ENCODE measurements around the gene SYF2. TPM values are rescaled to one million over a fixed set of nuclear protein-coding genes. Genes with fewer than 3 reads are reported as not detected.
"Not testable (repeated sequence)": the region's sequence is repeated elsewhere in the genome, so short reads cannot be mapped to it uniquely, and the experiment has no call there.

SYF2 gene
- total RNA-seq, 1 donor from 2014 or later, result 51.7 TPM

- DNase-seq (ENCODE audit: low read depth), result no peak
Observed at GRCh38 chr1:25246600-25247023, 14.3 kb upstream of the SYF2 start.

GRCh38 chr1:25245809-25246599 lies 13.7 kb upstream of the SYF2 start:
- DNase-seq (ENCODE audit: low read depth), result peak; percentile 53

DNA sequence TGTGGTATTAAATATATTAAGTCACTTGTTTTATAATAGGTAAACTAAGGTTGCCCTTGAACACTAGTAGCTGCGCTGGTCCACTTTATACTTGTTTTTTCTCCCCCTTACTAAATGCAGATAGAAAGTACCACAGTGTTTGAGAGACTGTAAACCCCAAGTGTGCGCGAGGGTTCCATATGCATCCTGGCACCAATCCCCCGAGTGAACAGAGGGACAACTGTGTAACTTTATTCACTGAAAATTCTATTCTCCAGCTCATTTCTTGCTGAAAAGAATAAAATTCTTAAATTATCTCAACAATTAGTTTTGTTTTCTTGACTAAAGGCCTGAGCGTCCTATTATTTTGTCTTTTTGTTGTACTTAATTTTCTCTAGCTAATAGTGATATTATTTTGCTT lies 13.1 kb upstream of the SYF2 start:
- DNase-seq (ENCODE audit: low read depth), result no peak

GRCh38 chr1:25243907-25244306 lies 11.6 kb upstream of the SYF2 start:
- no peak for DNase-seq (ENCODE audit: low read depth)

DNA sequence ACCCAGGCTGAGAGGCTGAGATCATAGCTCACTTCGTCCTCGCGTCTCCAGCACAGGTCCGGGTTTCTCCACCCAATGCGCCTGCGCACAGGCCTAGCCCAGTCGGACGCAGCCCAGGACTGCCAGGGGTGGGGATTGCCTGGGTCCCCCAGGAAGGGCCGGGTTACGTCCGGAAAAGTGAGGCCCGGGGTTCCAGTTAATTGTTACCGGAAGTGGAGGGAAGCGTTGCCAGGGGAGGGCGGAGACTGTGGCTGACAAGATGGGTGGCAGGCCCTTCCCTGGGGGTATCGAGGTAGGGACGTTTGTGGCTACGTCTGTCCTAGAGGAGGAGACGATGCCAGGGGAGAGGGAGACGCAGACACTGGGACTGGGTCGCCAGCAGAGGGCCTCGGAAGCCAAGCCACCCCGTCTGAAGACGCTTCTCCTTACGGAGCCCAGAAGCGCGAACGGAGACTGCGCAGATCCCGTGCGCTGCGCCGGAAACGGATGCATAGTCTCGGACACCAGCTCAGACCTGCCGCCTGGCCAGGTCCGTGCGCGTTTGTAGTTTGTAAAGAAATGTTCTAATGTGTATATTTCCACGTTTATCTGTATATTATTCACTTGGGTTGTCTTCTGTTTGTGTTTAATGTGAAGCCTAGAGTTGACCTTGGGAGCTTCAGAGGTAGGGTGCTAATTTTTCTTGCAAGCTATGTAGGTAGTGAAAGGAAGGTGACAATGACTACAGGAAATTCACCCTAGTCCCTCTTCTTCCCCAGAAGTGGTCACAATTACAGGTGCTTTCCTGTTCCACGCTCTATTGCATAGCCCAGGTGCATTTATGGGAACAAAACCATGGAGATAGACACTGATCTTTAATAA lies 7.6 kb upstream of the SYF2 start:
- peak; percentile 85 for DNase-seq (ENCODE audit: low read depth)

DNA sequence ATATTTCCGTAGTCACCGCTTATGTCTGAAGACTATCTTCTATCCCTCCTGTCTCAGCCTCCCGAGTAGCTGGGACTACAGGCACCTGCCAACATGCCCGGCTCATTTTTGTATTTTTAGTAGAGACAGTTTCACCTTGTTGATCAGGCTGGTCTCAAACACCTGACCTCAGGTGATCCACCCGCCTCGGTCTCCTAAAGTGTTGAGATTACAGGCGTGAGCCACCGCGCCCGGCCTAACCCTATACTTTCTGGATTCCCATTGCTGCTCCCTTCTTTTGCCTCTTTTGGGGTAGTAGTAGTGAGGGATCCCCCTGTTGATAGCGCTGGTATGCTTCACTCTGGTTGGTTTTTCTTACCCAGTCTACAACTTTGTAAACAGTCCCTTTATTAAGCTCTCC lies 5.7 kb upstream of the SYF2 start:
- DNase-seq (ENCODE audit: low read depth), result no peak

DNA sequence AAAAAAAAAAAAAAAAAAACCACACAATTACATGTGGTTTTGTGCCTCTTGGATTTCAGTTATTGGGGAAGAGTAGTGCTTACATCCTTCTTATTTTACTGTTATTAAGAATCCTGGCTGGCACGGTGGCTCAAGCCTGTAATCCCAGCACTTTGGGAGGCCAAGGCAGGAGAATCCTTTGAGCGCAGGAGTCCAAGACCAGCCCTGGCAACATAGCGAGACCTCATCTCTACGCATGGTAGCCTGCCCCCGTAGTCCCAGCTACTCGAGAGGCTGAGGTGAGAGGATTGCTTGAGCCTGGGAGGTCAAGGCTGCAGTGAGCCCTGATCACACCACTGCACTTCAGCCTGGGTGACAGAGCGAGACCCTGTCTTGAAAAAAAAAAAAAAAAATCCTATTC lies 4.0 kb upstream of the SYF2 start:
- DNase-seq (ENCODE audit: low read depth), result not testable (repeated sequence)

- DNase-seq (ENCODE audit: low read depth), result not testable (repeated sequence)
Observed at GRCh38 chr1:25235411-25235810, 3.1 kb upstream of the SYF2 start.

DNA sequence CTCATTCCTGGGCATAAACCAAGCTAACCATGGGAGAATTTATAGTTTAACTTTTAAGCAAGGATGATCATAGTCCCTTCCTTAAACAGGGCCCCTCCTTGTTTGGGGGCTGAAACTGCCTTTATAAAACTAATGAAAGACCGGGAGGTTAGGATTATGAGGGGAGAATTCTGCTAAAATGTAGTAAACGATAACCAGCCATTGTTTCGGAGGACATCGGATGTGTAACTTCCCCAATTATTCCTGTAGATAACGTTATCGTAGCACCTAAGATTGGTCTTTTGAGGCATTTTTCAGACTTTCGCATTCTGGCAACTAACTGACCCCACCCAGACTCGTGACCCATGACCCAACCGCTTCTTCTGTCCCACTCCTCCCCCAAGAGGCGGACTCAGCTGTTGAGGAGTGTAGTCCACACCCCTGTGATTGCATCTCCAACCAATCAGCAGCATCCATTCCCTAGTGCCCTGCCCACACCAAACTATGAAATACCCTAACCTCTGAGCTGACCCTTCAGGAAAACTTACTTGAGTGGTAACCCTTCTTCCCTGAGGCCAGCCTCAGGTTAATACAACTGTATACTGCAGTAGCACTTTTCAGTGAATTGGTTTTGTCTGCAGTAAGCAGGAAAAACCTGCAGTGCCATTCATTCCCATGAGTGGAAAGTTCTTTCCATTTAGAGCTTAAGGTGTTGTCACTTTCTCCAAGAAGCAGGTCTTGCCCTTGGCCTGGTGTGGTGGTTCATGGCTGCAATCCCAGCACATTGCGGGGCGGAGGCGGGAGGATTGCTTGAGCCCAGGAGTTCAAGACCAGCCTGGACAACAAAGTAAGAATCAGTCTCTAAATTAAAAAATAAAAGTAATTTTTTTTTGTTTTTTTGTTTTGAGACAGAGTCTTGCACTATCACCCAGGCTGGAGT lies 823 bp upstream of the SYF2 start:
- peak; percentile 88 for DNase-seq (ENCODE audit: low read depth)

DNA sequence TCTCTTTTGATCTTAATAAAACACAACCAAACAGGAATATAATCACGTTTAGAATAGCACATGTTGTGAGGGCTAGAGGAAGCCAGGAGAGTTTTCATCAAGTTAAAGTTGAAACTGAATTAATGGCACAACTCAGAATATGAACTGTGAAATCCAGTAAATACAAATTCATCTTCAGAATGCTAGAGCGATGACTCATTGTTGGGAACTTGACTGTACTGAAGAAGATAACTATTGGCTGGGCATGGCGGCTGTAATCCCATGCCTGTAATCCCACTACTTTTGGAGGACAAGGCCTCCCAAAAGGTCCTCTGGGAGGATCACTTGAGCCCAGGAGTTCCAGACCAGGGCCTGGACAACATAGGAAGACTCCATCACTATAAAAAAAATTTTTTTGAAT lies 8.8 kb downstream of the SYF2 start:
- no peak for DNase-seq (ENCODE audit: low read depth)

GRCh38 chr1:25222606-25223005 lies 9.7 kb downstream of the SYF2 start:
- DNase-seq (ENCODE audit: low read depth), result no peak

DNA sequence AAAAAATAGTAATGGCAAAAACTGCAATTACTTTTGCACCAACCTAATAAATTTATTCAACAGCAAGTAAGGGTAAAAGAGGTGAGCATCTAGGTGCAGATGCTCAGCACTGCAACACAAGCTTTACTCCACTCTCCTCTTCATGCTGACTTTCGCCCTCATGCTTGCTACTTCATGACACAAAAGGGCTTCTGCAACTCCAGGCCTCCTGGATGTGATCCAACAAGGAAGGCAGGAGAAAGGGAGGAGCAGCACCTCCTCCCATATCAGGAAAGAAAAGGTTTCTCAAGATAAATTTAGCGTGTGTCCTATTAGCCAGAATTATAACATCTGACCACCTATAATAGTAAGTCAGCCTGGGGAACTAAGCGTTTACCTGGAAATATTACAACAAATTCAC lies 11.6 kb downstream of the SYF2 start:
- no peak for DNase-seq (ENCODE audit: low read depth)

GRCh38 chr1:25219661-25220251 lies 12.5 kb downstream of the SYF2 start:
- no peak for DNase-seq (ENCODE audit: low read depth)

- no peak for DNase-seq (ENCODE audit: low read depth)
Observed at GRCh38 chr1:25217598-25218232, 14.6 kb downstream of the SYF2 start.

DNA sequence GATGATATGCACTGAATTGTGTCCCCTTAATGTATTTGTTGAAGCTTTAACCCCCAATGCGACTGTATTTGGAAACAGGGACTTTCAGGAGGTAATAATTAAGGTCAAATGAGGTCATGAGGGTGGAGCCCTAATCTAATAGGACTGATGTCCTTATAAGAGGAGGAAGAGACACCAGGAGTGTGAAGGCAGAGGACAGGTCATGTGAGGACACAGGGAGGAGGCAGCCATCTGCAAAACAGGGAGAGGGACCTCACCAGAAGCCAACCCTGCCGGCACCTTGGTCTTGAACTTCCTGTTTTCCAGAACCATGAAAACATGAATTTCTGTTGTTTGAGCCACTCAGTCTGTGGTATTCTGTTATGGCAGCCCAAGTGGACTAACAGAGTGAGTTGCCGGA lies 15.3 kb downstream of the SYF2 start:
- DNase-seq (ENCODE audit: low read depth), result no peak

- no peak for DNase-seq (ENCODE audit: low read depth)
Observed at GRCh38 chr1:25216123-25216522, 16.2 kb downstream of the SYF2 start.

DNA sequence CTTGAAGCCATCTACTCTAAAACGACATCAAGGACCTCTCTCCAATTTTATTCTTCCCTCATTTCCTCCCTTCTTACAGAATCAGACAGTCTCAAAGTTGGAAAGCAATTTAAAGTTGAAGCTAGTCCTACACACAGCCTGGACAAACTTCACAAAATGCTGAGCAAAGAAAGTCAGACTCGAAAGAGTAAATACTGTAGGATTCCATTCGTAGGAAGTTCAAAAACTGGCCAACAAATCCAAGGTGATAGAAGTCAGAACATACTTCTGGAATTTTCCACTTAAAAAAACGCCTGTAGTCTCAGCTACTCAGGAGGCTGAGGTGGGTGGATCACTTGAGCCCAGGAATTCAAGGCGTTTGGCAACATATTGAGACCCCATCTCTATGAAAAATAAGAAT lies 19.6 kb downstream of the SYF2 start:
- no peak for DNase-seq (ENCODE audit: low read depth)

- DNase-seq (ENCODE audit: low read depth), result no peak
Observed at GRCh38 chr1:25210728-25211127, 21.6 kb downstream of the SYF2 start.

- no peak for DNase-seq (ENCODE audit: low read depth)
Observed at GRCh38 chr1:25209516-25209915, 22.8 kb downstream of the SYF2 start.

- no peak for DNase-seq (ENCODE audit: low read depth)
Observed at GRCh38 chr1:25208561-25209222, 23.6 kb downstream of the SYF2 start.

GRCh38 chr1:25208092-25208491 lies 24.2 kb downstream of the SYF2 start:
- DNase-seq (ENCODE audit: low read depth), result no peak

All from renal cortical epithelial cell (primary cell).